Nephron progenitor cell (in vitro differentiated cells): ENCODE results near the gene NHLRC2.
A peak's percentile ranks its signal among the peaks of the same experiment; 100 is the strongest.
"Not testable (repeated sequence)": the region's sequence is repeated elsewhere in the genome, so short reads cannot be mapped to it uniquely, and the experiment has no call there.

ENCODE experiments used
- DNase-seq: peaks from one replicate; pipeline ENCODE4 v3.0.0; 2021
- H3K27ac Mint-ChIP-seq: 2 replicates; pipeline ENCODE4 v1.8.0; 2021; ENCODE audit warnings: mild to moderate bottlenecking, moderate library complexity, mixed read lengths
- H3K27me3 Mint-ChIP-seq: 2 replicates; pipeline ENCODE4 v1.8.0; 2021; ENCODE audit warnings: mild to moderate bottlenecking, low read depth, mixed read lengths; ENCODE audit not compliant: poor library complexity
- H3K36me3 Mint-ChIP-seq: 2 replicates; pipeline ENCODE4 v1.8.0; 2021; ENCODE audit warnings: low read depth, mixed read lengths
- H3K4me1 Mint-ChIP-seq: 2 replicates; pipeline ENCODE4 v1.8.0; 2021; ENCODE audit warnings: mixed read lengths
- H3K4me3 Mint-ChIP-seq: 2 replicates; pipeline ENCODE4 v1.8.0; 2021; ENCODE audit warnings: mild to moderate bottlenecking, moderate library complexity, mixed read lengths
- H3K9me3 Mint-ChIP-seq: 2 replicates; pipeline ENCODE4 v1.8.0; 2021; ENCODE audit warnings: mild to moderate bottlenecking, moderate library complexity, mixed read lengths
- CTCF ChIP-seq: fragments of 200-600 bp; sonication (generic); IDR thresholded peaks from 2 replicates; pipeline ENCODE4 v1.5.0; 2021; ENCODE audit warnings: antibody characterized with exemption

The NHLRC2 gene

DNA sequence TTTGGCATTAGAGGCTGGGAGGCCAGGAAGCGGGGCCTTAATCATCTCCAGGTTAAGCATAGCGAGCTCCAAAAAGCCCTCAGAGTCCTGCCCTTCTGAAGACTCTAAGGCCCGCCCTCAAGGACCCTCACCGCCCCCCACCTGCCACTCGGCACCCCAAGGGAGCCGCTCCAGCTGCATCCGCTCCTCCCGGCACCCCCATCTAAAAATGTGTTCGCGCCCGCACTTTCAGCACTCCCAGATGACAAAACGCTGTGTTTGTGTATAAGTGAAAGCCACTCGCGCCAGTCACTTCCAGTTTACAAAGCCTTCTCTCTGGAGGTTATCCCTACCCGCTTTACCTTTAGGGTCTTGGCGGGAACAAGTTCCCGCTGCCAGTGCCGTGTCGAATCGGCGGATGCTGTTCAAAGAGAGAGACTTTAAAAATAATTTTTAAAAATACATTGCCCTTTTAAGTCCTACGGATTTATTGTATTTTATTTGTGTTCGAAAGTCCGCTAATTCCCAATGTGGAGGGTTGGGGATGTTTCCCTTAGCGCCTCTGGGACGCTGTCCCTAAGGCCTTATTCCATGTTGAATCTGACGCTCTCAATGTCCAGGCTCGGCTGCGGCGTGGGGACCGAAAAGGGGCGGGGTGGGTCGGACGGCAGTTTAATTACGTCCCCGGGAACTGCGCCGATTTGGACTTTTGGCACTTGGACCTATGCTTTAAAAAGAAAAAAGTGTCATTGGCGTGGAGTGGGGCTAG lies at the start of gene NHLRC2, which contains the start of gene DCLRE1A:
TSS of gene NHLRC2 (plus strand) at position 649 of the 748 bp plus-strand sequence. CDS start 212 bp downstream, outside the sequence.
TSS of gene DCLRE1A (minus strand) at position 70 of the 748 bp plus-strand sequence. CDS start 900 bp downstream, outside the sequence.
- Mint-ChIP-seq H3K9me3 (no peaks in the 10 kb centered on the region), H3K4me1 (peaks cover 72% of the 10 kb centered on the region), H3K36me3 (peaks cover 16% of the 10 kb centered on the region), H3K4me3 (peak within 1 kb of the TSS; percentile 99), H3K27ac (peak within 1 kb of the TSS; percentile 99), H3K27me3 (no peaks in the 10 kb centered on the region)
- peak; percentile 73 for DNase-seq
- no peak for TF ChIP-seq CTCF

DNA sequence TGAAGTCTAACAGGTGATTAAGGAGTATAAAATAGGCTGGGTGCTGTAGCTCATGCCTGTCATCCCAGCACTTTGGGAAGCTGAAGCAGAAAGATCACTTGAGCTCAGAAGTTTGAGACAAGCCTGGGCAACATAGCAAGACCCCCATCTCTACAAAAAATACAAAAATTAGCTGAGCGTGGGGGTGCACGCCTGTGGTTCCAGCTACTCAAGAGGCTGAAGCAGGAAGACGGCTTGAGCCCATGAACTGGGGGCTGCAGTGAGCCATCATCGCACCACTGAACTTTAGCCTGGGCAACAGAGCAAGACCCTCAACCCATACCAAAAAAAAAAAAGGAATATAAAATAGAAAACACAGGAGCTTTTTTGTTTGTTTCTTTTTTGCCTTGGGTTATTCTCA lies 48.0 kb upstream of the NHLRC2 start:
- Mint-ChIP-seq H3K36me3 (no peaks in the 10 kb centered on the region), H3K4me1 (no peaks in the 10 kb centered on the region), H3K27me3 (peaks cover 26% of the 10 kb centered on the region), H3K4me3 (no peak overlapping the region), H3K27ac (no peak overlapping the region), H3K9me3 (no peaks in the 10 kb centered on the region)
- DNase-seq: no peak
- TF ChIP-seq CTCF: no peak

DNA sequence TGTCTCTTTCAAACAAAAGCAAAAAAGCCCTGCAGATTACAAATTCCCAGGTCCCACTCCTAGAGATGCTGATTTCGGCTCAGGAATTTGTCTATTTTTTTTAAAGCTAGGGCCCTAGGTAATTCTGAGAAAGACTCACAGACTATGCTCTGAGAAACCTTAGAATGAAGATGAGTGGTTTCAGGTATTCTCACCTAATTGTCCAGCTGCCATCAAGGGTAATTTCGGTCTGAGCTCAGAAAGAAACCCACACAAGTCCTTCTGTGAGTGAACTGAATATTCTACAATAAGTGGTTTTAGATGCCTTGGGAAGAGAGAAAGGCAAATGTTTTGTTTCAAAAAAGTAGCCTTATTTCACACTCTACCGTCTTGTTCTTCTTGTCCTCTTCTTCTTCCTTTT lies 46.3 kb upstream of the NHLRC2 start:
- Mint-ChIP-seq H3K27ac (no peak overlapping the region), H3K36me3 (no peaks in the 10 kb centered on the region), H3K9me3 (peaks cover 7% of the 10 kb centered on the region), H3K4me3 (no peak overlapping the region), H3K27me3 (peaks cover 19% of the 10 kb centered on the region), H3K4me1 (no peaks in the 10 kb centered on the region)
- no peak for TF ChIP-seq CTCF
- no peak for DNase-seq

GRCh38 chr10:113814700-113815099 lies 39.8 kb upstream of the NHLRC2 start:
- not testable (repeated sequence) for H3K27ac Mint-ChIP-seq

DNA sequence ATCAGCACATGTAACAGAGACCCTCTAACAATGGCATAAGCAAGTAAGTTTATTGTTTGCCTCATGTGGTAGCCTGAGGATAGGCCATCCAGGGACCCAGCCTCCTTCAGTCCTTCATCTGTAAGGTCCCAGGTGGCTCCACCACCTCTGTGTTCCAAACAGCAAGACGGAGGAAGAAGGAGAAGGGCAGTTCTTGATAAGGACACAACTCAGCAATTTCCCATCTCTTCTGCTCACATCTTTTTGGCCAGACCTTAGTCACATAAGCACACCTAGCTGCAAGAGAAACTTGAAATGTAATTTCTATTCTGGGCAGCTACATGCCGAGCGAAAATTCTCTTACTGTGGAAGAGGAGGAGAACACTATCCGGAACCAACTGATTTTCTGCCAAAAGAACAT lies 34.5 kb upstream of the NHLRC2 start:
- Mint-ChIP-seq H3K27me3 (peaks cover 9% of the 10 kb centered on the region), H3K9me3 (no peaks in the 10 kb centered on the region), H3K36me3 (no peaks in the 10 kb centered on the region), H3K27ac (no peak overlapping the region), H3K4me1 (no peaks in the 10 kb centered on the region), H3K4me3 (no peak overlapping the region)
- TF ChIP-seq CTCF: no peak
- DNase-seq: no peak

More at GRCh38 chr10:113814700-113815099, 39.8 kb upstream of the NHLRC2 start:
- not testable (repeated sequence) for H3K36me3 Mint-ChIP-seq, H3K27me3 Mint-ChIP-seq, DNase-seq, H3K4me3 Mint-ChIP-seq, H3K4me1 Mint-ChIP-seq
- peaks cover 11% of the 10 kb centered on the region for H3K9me3 Mint-ChIP-seq

GRCh38 chr10:113820507-113820906 lies 34.0 kb upstream of the NHLRC2 start:
- H3K27ac Mint-ChIP-seq: no peak overlapping the region
- peak; percentile 41 for DNase-seq
- H3K36me3 Mint-ChIP-seq: no peaks in the 10 kb centered on the region
- no peaks in the 10 kb centered on the region for H3K9me3 Mint-ChIP-seq
- no peak overlapping the region for H3K4me3 Mint-ChIP-seq
- H3K27me3 Mint-ChIP-seq: peaks cover 9% of the 10 kb centered on the region
- TF ChIP-seq CTCF: peak; percentile 23
- H3K4me1 Mint-ChIP-seq: no peaks in the 10 kb centered on the region

GRCh38 chr10:113821306-113821705 lies 33.2 kb upstream of the NHLRC2 start:
- not testable (repeated sequence) for H3K4me1 Mint-ChIP-seq, H3K27me3 Mint-ChIP-seq, H3K27ac Mint-ChIP-seq, H3K9me3 Mint-ChIP-seq, H3K4me3 Mint-ChIP-seq, H3K36me3 Mint-ChIP-seq, DNase-seq
